HCT116 (cell line): ENCODE data around the gene ABHD14A. TPM values are rescaled to one million over a fixed set of nuclear protein-coding genes. Genes with fewer than 3 reads are reported as not detected.

ENCODE experiments used
- ATAC-seq: fragments of 200-7000 bp; cut with Tn5 transposase; 2 replicates; pipeline ENCODE4 v1.9.1; 2020; ENCODE audit warnings: mild to moderate bottlenecking, moderate library complexity
- BruUV-seq: library from RNA; stranded (reverse); fragments of 400-500 nt; replicated peaks from 2 replicates; lab custom pipeline; 2021; lab: Mats Ljungman, UMichigan
- CTCF ChIA-PET: fragments of 300-600 bp; sonication (Branson Sonifier 250); formaldehyde crosslinking; loops from one replicate; lab custom pipeline; 2021; ENCODE audit warnings: antibody characterized with exemption; lab: Charles Lee
- POLR2A ChIA-PET: fragments of 300-600, 350-600 bp; sonication (Branson Sonifier 250); formaldehyde crosslinking; loops from one replicate; lab custom pipeline; 2021; ENCODE audit warnings: antibody characterized with exemption; lab: Charles Lee
- RAD21 ChIA-PET, 2 experiments: fragments of 300-600 bp; sonication (Branson Sonifier 250); formaldehyde crosslinking; loops; one replicate each; lab custom pipeline; 2023; ENCODE audit warnings: low total read pairs in 2 of 2; ENCODE audit not compliant: uncharacterized antibody in 2 of 2, unreplicated experiment in 2 of 2, low non-redundant PET in 1 of 2; lab: Charles Lee
- DNase-seq: peaks from one replicate; pipeline ENCODE4 v3.0.0-alpha.2; 2010; ENCODE audit warnings: low read depth, low spot score
- H2AFZ ChIP-seq: fragments of 200-600 bp; shearing (Covaris generic), sonication (generic); 2 replicates; pipeline ENCODE4 v1.6.1; 2017; ENCODE audit warnings: low read depth, mixed run types, mixed read lengths, antibody characterized with exemption, low read length; ENCODE audit not compliant: poor library complexity, severe bottlenecking
- H3K27ac ChIP-seq: 2 replicates; pipeline ENCODE4 v1.5.1; 2012; ENCODE audit warnings: low read depth, low read length
- H3K27me3 ChIP-seq: fragments of 200-600 bp; sonication (generic); 2 replicates; pipeline ENCODE4 v1.6.1; 2016; ENCODE audit warnings: mixed run types, low read length, mixed read lengths; ENCODE audit not compliant: insufficient read depth
- H3K36me3 ChIP-seq, 2 experiments: fragments of 200-500 bp in 1 of 2; fragments of 200-600 bp in 1 of 2; sonication (Bioruptor generic) in 1 of 2; sonication (generic) in 1 of 2; 2 replicates each; pipeline versions ENCODE4 v1.5.1 to v1.6.1; 2014 to 2016; ENCODE audit warnings: low read length in 2 of 2, inconsistent platforms in 1 of 2, mixed read lengths in 1 of 2, mixed run types in 1 of 2; ENCODE audit not compliant: insufficient read depth in 2 of 2, control insufficient read depth in 1 of 2
- H3K4me1 ChIP-seq, 2 experiments: fragments of 200-600 bp in 1 of 2; sonication (generic) in 1 of 2; 2 replicates each; pipeline versions ENCODE4 v1.5.1 to v1.6.1; 2012 to 2017; ENCODE audit warnings: low read length in 2 of 2, inconsistent platforms in 1 of 2, mild to moderate bottlenecking in 1 of 2, mixed read lengths in 1 of 2, mixed run types in 1 of 2, moderate library complexity in 1 of 2; ENCODE audit not compliant: insufficient read depth in 2 of 2, control insufficient read depth in 1 of 2
- H3K4me2 ChIP-seq: fragments of 200-600 bp; sonication (generic); 2 replicates; pipeline ENCODE4 v1.6.1; 2017; ENCODE audit warnings: mixed run types, low read length, mixed read lengths
- H3K4me3 ChIP-seq, 2 experiments: fragments of 200-600 bp in 1 of 2; sonication (generic) in 1 of 2; replicated peaks in 1 of 2; 2 replicates each; pipeline ENCODE4 v1.5.1; 2011 to 2016; ENCODE audit warnings: low read length in 2 of 2, control low read depth in 1 of 2, low read depth in 1 of 2, mild to moderate bottlenecking in 1 of 2, mixed read lengths in 1 of 2, mixed run types in 1 of 2
- H3K79me2 ChIP-seq: fragments of 200-600 bp; sonication (generic); 2 replicates; pipeline ENCODE4 v1.6.1; 2017; ENCODE audit warnings: mild to moderate bottlenecking, mixed run types, low read length, moderate library complexity, mixed read lengths; ENCODE audit not compliant: insufficient read depth
- H3K9ac ChIP-seq: fragments of 200-600 bp; sonication (generic); 2 replicates; pipeline ENCODE4 v1.6.1; 2016; ENCODE audit warnings: low read length, mixed read lengths
- H3K9me2 ChIP-seq: fragments of 200-600 bp; sonication (generic), shearing (Covaris generic); 2 replicates; pipeline ENCODE4 v1.6.1; 2017; ENCODE audit warnings: mixed run types, mild to moderate bottlenecking, moderate library complexity; ENCODE audit not compliant: insufficient read depth
- H3K9me3 ChIP-seq, 2 experiments: fragments of 200-500 bp in 1 of 2; fragments of 200-600 bp in 1 of 2; sonication (Bioruptor generic) in 1 of 2; sonication (generic) in 1 of 2; 2 replicates each; pipeline ENCODE4 v1.6.1; 2014 to 2017; ENCODE audit warnings: low read length in 2 of 2, mixed read lengths in 2 of 2, inconsistent platforms in 1 of 2, low read depth in 1 of 2, mild to moderate bottlenecking in 1 of 2, mixed run types in 1 of 2, moderate library complexity in 1 of 2; ENCODE audit not compliant: control insufficient read depth in 1 of 2, insufficient read depth in 1 of 2
- H4K20me1 ChIP-seq: fragments of 200-600 bp; sonication (generic), shearing (Covaris generic); 2 replicates; pipeline ENCODE4 v1.6.1; 2017; ENCODE audit warnings: mixed run types, mild to moderate bottlenecking, moderate library complexity; ENCODE audit not compliant: insufficient read depth
- CBX3 ChIP-seq: IDR thresholded peaks from 2 replicates; pipeline ENCODE4 v1.6.1; 2012; ENCODE audit warnings: low read depth
- EGR1 ChIP-seq: IDR thresholded peaks from 2 replicates; pipeline ENCODE4 v1.6.1; 2012; ENCODE audit warnings: low read depth
- EZH2phosphoT487 ChIP-seq: fragments of 200-600 bp; IDR thresholded peaks from 2 replicates; pipeline ENCODE4 v1.6.1; 2018; ENCODE audit warnings: antibody characterized with exemption, borderline replicate concordance
- JUND ChIP-seq: IDR thresholded peaks from 2 replicates; pipeline ENCODE4 v1.6.1; 2012
- POLR2AphosphoS5 ChIP-seq: IDR thresholded peaks from 2 replicates; pipeline ENCODE4 v1.6.1; 2011; ENCODE audit warnings: mild to moderate bottlenecking, low read depth, low read length, moderate library complexity
- REST ChIP-seq: IDR thresholded peaks from 2 replicates; pipeline ENCODE4 v1.6.1; 2012; ENCODE audit warnings: low read depth
- TCF7L2 ChIP-seq: IDR thresholded peaks from 2 replicates; pipeline ENCODE4 v1.7.0; 2011; ENCODE audit warnings: borderline replicate concordance, inconsistent platforms; ENCODE audit not compliant: insufficient read depth, insufficient read length; ENCODE audit errors: extremely low read depth
- YY1 ChIP-seq: IDR thresholded peaks from 2 replicates; pipeline ENCODE4 v1.6.1; 2011; ENCODE audit warnings: low read length, low read depth, moderate library complexity, mild to moderate bottlenecking; ENCODE audit not compliant: insufficient replicate concordance; ENCODE audit errors: extremely low read depth
- ZFX ChIP-seq: fragments of 450-650 bp; IDR thresholded peaks from 2 replicates; pipeline ENCODE4 v1.6.1; 2017
- intact Hi-C: fragments of 100-400 bp; cut with micrococcal nuclease; formaldehyde crosslinking; loops from 2 replicates; pipeline ENCODE4 v1.10.0; 2022
- total RNA-seq: library from RNA; stranded (reverse); gene quantifications from one replicate; pipeline ENCODE4 v1.2.1, GENCODE V29; 2021; ENCODE audit not compliant: unreplicated experiment
- TF ChIP-seq, protein P1 (sequence below): IDR thresholded peaks from 2 replicates; pipeline ENCODE4 v1.6.1; 2012
- TF ChIP-seq, protein P2 (sequence below): IDR thresholded peaks from 2 replicates; pipeline ENCODE4 v1.6.1; 2011; ENCODE audit warnings: mild to moderate bottlenecking, low read length, moderate library complexity; ENCODE audit not compliant: insufficient replicate concordance; ENCODE audit errors: extremely low read depth

The ABHD14A gene
- total RNA-seq, 1 experiment from 2014 or later, result 11.6 TPM

GRCh38 chr3:51947215-51947900 lies 27.5 kb upstream of the ABHD14A start:
- Histone ChIP-seq H3K9ac (no peak overlapping the region), H3K36me3 (no peaks in the 10 kb centered on the region), H3K27me3 (no peaks in the 10 kb centered on the region), H3K4me3 (no peak overlapping the region), H3K9me2 (no peaks in the 10 kb centered on the region), H3K79me2 (no peaks in the 10 kb centered on the region), H4K20me1 (no peaks in the 10 kb centered on the region), H3K4me2 (no peak overlapping the region), H3K9me3 (no peaks in the 10 kb centered on the region), H3K27ac (no peak overlapping the region), H2AFZ (no peak overlapping the region), H3K4me1 (peaks cover 11 to 14% of the 10 kb centered on the region in 2 experiments)
- no peak for DNase-seq
- ChIA-PET CTCF (no interaction called here), POLR2A (no interaction called here), RAD21 (interaction anchor here in 1 of 2 experiments (0.6 kb wide), 1 partner anchor 392 kb away, joined by 3 read pairs; no protein-coding TSS in a partner anchor)
- BruUV-seq, result no TSS peak
- ATAC-seq, result no peak
- intact Hi-C loops, result no loop called here
- TF ChIP-seq, protein P1, sequence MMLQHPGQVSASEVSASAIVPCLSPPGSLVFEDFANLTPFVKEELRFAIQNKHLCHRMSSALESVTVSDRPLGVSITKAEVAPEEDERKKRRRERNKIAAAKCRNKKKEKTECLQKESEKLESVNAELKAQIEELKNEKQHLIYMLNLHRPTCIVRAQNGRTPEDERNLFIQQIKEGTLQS, result no peak
- TF ChIP-seq EGR1 (no peak), TCF7L2 (no peak), YY1 (no peak)

DNA sequence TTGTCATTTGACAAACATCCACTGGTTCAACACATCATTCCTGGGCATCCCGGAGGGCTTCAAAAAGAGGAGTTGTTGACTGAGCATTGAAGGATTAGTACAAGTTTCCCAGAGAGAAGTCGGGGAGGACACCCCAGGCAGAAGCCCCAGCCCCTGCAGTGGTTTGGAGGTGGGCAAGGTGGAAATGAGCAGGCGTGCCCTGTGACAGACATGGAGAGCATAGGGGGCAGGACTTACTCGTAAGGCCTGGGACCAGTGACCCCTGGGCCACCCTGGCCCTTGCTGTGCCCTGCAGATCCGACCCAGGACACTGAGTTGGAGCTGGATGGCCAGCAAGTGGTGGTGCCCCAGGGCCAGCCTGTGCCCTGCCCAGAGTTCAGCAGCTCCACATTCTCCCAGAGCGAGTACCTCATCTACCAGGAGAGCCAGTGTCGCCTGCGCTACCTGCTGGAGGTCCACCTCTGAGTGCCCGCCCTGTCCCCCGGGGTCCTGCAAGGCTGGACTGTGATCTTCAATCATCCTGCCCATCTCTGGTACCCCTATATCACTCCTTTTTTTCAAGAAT lies 26.8 kb upstream of the ABHD14A start:
- H3K27me3 ChIP-seq, result no peaks in the 10 kb centered on the region
- CTCF ChIA-PET, result no interaction called here
- intact Hi-C loops, result no loop called here
- ATAC-seq, result no peak
- POLR2A ChIA-PET, result no interaction called here
- no peak overlapping the region for H3K27ac ChIP-seq
- H3K4me1 ChIP-seq, result peaks cover 5 to 7% of the 10 kb centered on the region in 2 experiments
- H3K4me2 ChIP-seq, result no peak overlapping the region
- H3K79me2 ChIP-seq, result no peaks in the 10 kb centered on the region
- no peaks in the 10 kb centered on the region for H3K9me2 ChIP-seq
- no peak for DNase-seq
- no peak overlapping the region for H3K9ac ChIP-seq
- no peaks in the 10 kb centered on the region for H3K36me3 ChIP-seq
- no TSS peak for BruUV-seq
- H3K4me3 ChIP-seq, result no peak overlapping the region
- H4K20me1 ChIP-seq, result no peaks in the 10 kb centered on the region
- RAD21 ChIA-PET, result interaction anchor here in 1 of 2 experiments (0.6 kb wide), 1 partner anchor 391 kb away, joined by 3 read pairs; no protein-coding TSS in a partner anchor
- no peaks in the 10 kb centered on the region for H3K9me3 ChIP-seq
- H2AFZ ChIP-seq, result no peak overlapping the region
- TF ChIP-seq EGR1, result no peak
- no peak for TF ChIP-seq REST
- no peak for TF ChIP-seq JUND
- no peak for TF ChIP-seq EZH2phosphoT487
- TF ChIP-seq YY1, result no peak
- no peak for TF ChIP-seq ZFX
- TF ChIP-seq POLR2AphosphoS5, result no peak
- TF ChIP-seq, protein P2, sequence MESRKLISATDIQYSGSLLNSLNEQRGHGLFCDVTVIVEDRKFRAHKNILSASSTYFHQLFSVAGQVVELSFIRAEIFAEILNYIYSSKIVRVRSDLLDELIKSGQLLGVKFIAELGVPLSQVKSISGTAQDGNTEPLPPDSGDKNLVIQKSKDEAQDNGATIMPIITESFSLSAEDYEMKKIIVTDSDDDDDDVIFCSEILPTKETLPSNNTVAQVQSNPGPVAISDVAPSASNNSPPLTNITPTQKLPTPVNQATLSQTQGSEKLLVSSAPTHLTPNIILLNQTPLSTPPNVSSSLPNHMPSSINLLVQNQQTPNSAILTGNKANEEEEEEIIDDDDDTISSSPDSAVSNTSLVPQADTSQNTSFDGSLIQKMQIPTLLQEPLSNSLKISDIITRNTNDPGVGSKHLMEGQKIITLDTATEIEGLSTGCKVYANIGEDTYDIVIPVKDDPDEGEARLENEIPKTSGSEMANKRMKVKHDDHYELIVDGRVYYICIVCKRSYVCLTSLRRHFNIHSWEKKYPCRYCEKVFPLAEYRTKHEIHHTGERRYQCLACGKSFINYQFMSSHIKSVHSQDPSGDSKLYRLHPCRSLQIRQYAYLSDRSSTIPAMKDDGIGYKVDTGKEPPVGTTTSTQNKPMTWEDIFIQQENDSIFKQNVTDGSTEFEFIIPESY, result no peak
- TF ChIP-seq CBX3, result no peak
